ENCODE results near the gene CDH13.

GRCh38 chr16:82954224-82954929 is 327.6 kb downstream of the CDH13 start:
- TF ChIP-seq CTCF (IDR thresholded peaks at IDR 0.05 in 4 of 5, conservative IDR thresholded peaks at IDR 0.05 in 1 of 5) (no peak), POLR2A (IDR thresholded peaks at IDR 0.05) (no peak)
